ENCODE results near the gene NOS3. TPM values are rescaled to one million over a fixed set of nuclear protein-coding genes. Genes with fewer than 3 reads are reported as not detected.

The NOS3 gene
- total RNA-seq, 1 experiment from 2014 or later, result 0.30 TPM

GRCh38 chr7:151053751-151054150 lies 62.9 kb downstream of the NOS3 start:
- POLR2A ChIA-PET, result no interaction called here
- no peaks in the 10 kb centered on the region for H3K27me3 Mint-ChIP-seq (ENCODE audit: insufficient read depth, unreplicated experiment)
- peaks cover 15% of the 10 kb centered on the region for H3K4me1 Mint-ChIP-seq (ENCODE audit: insufficient read depth, unreplicated experiment)
- CTCF ChIA-PET, result no interaction called here
- no TSS peak for BruUV-seq (replicated peaks)
- intact Hi-C loops (cut with micrococcal nuclease), result no loop called here
- no peak overlapping the region for H3K27ac Mint-ChIP-seq (ENCODE audit: low read depth, unreplicated experiment)
- DNase-seq (ENCODE audit: unreplicated experiment), result no peak
- H3K9me3 Mint-ChIP-seq (ENCODE audit: unreplicated experiment), result no peaks in the 10 kb centered on the region
- TF ChIP-seq CTCF (IDR thresholded peaks at IDR 0.05; ENCODE audit: unreplicated experiment), result no peak
- H3K4me3 Mint-ChIP-seq (ENCODE audit: unreplicated experiment), result no peak overlapping the region
- no peaks in the 10 kb centered on the region for H3K36me3 Mint-ChIP-seq (ENCODE audit: insufficient read depth, unreplicated experiment)

GRCh38 chr7:151056283-151056665 lies 65.5 kb downstream of the NOS3 start:
- H3K27ac Mint-ChIP-seq (ENCODE audit: low read depth, unreplicated experiment), result no peak overlapping the region
- peaks cover 3% of the 10 kb centered on the region for H3K36me3 Mint-ChIP-seq (ENCODE audit: insufficient read depth, unreplicated experiment)
- no TSS peak for BruUV-seq (replicated peaks)
- ChIA-PET POLR2A (interaction anchor here (0.8 to 8.4 kb wide), 3 partner anchors 9 to 29 kb away, joined by 3 to 151 read pairs (median 6); partner anchors contain the start of genes ABCB8, AGAP3, FASTK and TMUB1), CTCF (interaction anchor here (0.6 to 3.3 kb wide), 4 partner anchors 13 to 56 kb away, joined by 3 to 21 read pairs (median 4); partner anchors contain the start of gene ABCB8)
- DNase-seq (ENCODE audit: unreplicated experiment), result no peak
- no peaks in the 10 kb centered on the region for H3K9me3 Mint-ChIP-seq (ENCODE audit: unreplicated experiment)
- H3K4me3 Mint-ChIP-seq (ENCODE audit: unreplicated experiment), result peak overlapping the region; percentile 97
- H3K4me1 Mint-ChIP-seq (ENCODE audit: insufficient read depth, unreplicated experiment), result peaks cover 26% of the 10 kb centered on the region
- no peaks in the 10 kb centered on the region for H3K27me3 Mint-ChIP-seq (ENCODE audit: insufficient read depth, unreplicated experiment)
- TF ChIP-seq CTCF (IDR thresholded peaks at IDR 0.05; ENCODE audit: unreplicated experiment), result no peak
- intact Hi-C loops (cut with micrococcal nuclease), result no loop called here

GRCh38 chr7:151056666-151057505 lies 66.1 kb downstream of the NOS3 start:
- H3K27me3 Mint-ChIP-seq (ENCODE audit: insufficient read depth, unreplicated experiment), result no peaks in the 10 kb centered on the region
- peak overlapping the region; percentile 97 for H3K4me3 Mint-ChIP-seq (ENCODE audit: unreplicated experiment)
- CTCF ChIA-PET, result interaction anchor here (0.6 to 3.3 kb wide), 3 partner anchors 29 to 1918 kb away, joined by 3 to 21 read pairs (median 3); partner anchors contain the start of gene ABCB8
- no peak for TF ChIP-seq CTCF (IDR thresholded peaks at IDR 0.05; ENCODE audit: unreplicated experiment)
- H3K27ac Mint-ChIP-seq (ENCODE audit: low read depth, unreplicated experiment), result peak overlapping the region; percentile 87
- no TSS peak for BruUV-seq (replicated peaks)
- peaks cover 32% of the 10 kb centered on the region for H3K4me1 Mint-ChIP-seq (ENCODE audit: insufficient read depth, unreplicated experiment)
- intact Hi-C loops (cut with micrococcal nuclease), result no loop called here
- DNase-seq (ENCODE audit: unreplicated experiment), result no peak
- POLR2A ChIA-PET, result interaction anchor here (0.8 to 8.4 kb wide), 6 partner anchors 10 to 59 kb away, joined by 3 to 151 read pairs (median 5); partner anchors contain the start of genes ABCB8, AGAP3, FASTK and TMUB1
- peaks cover 6% of the 10 kb centered on the region for H3K36me3 Mint-ChIP-seq (ENCODE audit: insufficient read depth, unreplicated experiment)
- no peaks in the 10 kb centered on the region for H3K9me3 Mint-ChIP-seq (ENCODE audit: unreplicated experiment)

DNA sequence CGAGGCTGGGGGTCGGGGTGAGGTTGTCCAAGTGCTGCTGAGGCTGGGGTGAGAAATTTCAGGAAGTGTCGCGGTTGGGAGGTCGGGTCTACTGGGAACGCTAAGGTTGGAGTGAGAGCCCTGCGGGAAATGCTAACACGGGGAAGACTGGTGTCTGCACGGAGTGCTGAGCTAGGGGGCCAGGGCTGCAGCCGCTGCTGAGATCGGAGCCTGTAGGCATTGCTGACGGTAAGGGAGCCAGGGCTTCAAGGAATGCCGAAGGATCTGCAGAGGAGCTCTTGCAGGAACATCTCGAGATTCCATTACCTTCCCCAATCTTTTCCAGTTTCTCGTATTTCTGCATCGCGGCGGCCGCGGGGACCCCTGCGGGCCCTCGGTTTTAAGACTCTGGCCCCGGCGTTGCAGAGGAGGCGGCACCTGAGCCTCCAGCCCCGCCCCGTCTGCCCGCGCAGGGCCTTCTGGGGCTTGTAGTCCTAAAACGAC lies 66.7 kb downstream of the NOS3 start, which contains the start of gene CDK5:
Gene CDK5, minus strand, starts transcription at position 392 of the 483 bp plus-strand sequence. Its CDS starts 49 bp downstream, at position 343.
- intact Hi-C loops (cut with micrococcal nuclease), result no loop called here
- ChIA-PET POLR2A (interaction anchor here (0.9 to 8.4 kb wide), 5 partner anchors 11 to 58 kb away, joined by 3 to 151 read pairs (median 6); partner anchors contain the start of genes ABCB8, AGAP3, FASTK and TMUB1), CTCF (interaction anchor here (0.6 to 3.3 kb wide), 4 partner anchors 9 to 1919 kb away, joined by 3 to 21 read pairs (median 4); no protein-coding TSS in a partner anchor)
- no peak for TF ChIP-seq CTCF (IDR thresholded peaks at IDR 0.05; ENCODE audit: unreplicated experiment)
- DNase-seq (ENCODE audit: unreplicated experiment), result no peak
- H3K4me3 Mint-ChIP-seq (ENCODE audit: unreplicated experiment), result peak within 1 kb of the TSS; percentile 97
- H3K27ac Mint-ChIP-seq (ENCODE audit: low read depth, unreplicated experiment), result peak within 1 kb of the TSS; percentile 87
- peaks cover 6% of the 10 kb centered on the region for H3K36me3 Mint-ChIP-seq (ENCODE audit: insufficient read depth, unreplicated experiment)
- H3K9me3 Mint-ChIP-seq (ENCODE audit: unreplicated experiment), result no peaks in the 10 kb centered on the region
- BruUV-seq (replicated peaks), result no TSS peak
- peaks cover 33% of the 10 kb centered on the region for H3K4me1 Mint-ChIP-seq (ENCODE audit: insufficient read depth, unreplicated experiment)
- H3K27me3 Mint-ChIP-seq (ENCODE audit: insufficient read depth, unreplicated experiment), result no peaks in the 10 kb centered on the region

All from MCF 10A (cell line).